PC-3 (cell line): ENCODE measurements around the gene ST6GALNAC3.

Experiments
- CTCF ChIP-seq: fragments of 300-600 bp; sonication (generic); conservative IDR thresholded peaks from 2 replicates; pipeline ENCODE4 v1.5.1; 2017; ENCODE audit warnings: antibody characterized with exemption, low read depth, mild to moderate bottlenecking, low read length
- EZH2phosphoT487 ChIP-seq: fragments of 300-600 bp; sonication (generic); IDR thresholded peaks from 2 replicates; pipeline ENCODE4 v1.6.1; 2018; ENCODE audit warnings: mild to moderate bottlenecking, antibody characterized with exemption, low read length, borderline replicate concordance

- TF ChIP-seq CTCF (no peak), EZH2phosphoT487 (no peak)
Observed at GRCh38 chr1:76224752-76225151, 150.2 kb downstream of the ST6GALNAC3 start.
